T-helper 9 cell (primary cell): ENCODE measurements around the gene LRRC18.

ENCODE experiments used
- DNase-seq: peaks from one replicate; pipeline ENCODE4 v3.0.0-alpha.2; 2020

LRRC18 gene

DNA sequence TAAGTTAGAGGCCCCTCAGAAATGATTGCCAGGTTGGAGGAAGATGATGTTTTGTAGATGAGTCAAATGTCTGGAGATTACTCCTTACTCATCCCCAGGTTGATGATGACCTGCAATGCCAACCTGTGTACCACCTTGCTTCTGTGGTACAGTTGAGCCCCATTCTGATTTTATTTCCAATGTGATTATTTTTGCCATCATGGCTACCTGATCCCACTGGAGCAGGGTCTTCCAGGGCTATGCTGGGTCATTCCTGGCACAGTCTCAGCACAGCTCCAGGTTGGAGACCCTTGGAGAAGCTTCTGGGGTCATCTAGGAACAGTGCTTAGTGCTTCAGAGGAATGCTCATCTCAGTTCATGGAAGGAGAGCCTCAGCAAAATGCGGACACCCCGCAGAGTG is 34.3 kb downstream of the LRRC18 start:
- no peak for DNase-seq

DNA sequence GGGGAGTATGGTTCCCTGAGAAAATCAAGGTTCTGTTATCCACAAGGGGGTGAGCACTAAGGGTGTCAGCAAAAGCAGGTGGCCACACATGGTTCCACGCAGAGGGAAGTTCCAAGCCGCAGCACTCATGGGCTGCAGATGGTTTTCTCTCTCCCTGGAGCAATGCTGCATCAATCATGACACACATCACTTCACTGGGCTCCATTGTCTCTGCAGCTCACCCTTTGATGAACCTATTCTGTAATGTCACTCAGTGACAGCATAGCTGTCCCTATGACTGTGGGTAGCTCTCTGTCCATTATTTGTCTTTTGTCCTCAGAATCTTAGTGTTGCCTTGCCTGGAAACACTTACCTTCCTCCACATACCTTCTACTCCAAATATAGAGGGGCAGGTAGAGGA is 34.8 kb downstream of the LRRC18 start:
- no peak for DNase-seq

- no peak for DNase-seq
These were observed 36.5 kb downstream of the LRRC18 start for GRCh38 chr10:48903151-48903550.

DNA sequence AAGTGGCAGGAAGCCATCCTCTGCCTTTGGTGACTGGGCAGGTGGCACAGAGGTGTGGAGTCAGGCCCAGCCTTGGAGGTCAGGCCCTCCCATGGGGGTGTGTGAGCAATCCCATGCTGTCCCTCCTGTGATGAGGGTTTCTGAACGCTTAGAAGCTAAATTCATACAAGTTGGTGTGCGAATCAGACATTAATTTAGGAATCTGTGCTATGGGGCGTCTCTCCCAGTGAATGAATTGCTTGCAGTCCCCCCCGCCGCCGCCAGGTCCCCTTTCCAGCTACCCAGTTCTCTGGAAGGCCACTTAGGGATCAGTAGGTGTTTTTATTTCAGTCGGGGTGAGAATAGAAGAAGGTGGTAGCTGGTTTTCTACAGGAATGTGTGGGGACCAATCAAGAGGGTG is 37.5 kb downstream of the LRRC18 start:
- DNase-seq: no peak

DNA sequence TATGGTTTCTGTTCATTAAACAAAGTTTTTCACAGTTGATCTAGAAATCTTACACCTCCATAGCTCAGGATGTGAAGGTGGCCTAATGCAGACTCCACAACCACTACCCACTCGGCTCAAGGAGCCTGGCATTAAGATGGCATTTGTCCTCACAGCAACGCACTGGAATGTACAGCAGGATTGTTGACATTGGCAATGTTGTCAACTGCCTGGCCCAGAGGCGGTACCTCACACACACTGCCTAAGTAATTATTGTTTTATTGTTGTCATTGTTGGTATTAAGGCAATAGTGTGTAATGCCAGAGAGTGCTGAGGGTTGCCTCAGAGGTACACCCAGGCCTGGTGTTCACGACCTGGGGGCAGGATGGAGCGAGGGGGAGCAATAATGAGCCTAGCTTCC is 38.3 kb downstream of the LRRC18 start:
- no peak for DNase-seq

GRCh38 chr10:48900371-48900801 is 39.3 kb downstream of the LRRC18 start:
- no peak for DNase-seq

- no peak for DNase-seq
These were observed 39.9 kb downstream of the LRRC18 start for GRCh38 chr10:48899781-48900180.

- no peak for DNase-seq
These were observed 41.2 kb downstream of the LRRC18 start for GRCh38 chr10:48898426-48898825.

GRCh38 chr10:48897441-48897790 is 42.2 kb downstream of the LRRC18 start:
- DNase-seq: no peak

DNA sequence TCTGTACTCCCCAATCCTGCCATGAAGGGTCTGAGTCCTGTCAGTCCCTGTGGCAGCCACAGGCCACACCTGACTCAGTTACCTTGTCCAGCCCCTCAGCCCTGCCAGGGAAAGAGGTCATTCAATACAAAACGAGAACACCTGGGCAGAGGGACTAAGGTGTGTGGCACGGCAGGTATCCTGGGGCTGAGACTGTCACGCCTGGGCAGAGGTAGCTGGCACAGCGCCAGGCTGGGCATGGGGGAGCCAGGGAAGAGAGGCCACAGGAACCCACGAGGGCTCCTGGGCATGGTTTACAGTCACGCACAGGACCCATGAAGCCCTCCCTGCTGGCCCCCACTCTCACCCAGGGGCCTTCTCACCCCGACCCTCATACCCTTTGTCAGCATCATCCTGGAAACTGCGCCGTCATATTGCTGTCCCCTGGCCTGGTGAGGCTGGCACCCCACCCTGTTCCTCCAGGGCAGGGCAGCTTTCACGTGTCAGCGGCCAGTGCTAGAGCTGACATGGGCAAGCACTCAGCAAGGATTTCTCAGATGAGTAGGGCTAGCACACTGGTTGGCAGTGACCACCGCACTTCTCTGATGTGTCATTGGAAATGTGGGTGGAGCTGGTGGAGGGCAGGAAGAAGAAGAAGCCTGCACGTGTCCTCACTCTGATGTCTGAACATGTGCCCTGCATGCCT is 42.7 kb downstream of the LRRC18 start:
- no peak for DNase-seq

DNA sequence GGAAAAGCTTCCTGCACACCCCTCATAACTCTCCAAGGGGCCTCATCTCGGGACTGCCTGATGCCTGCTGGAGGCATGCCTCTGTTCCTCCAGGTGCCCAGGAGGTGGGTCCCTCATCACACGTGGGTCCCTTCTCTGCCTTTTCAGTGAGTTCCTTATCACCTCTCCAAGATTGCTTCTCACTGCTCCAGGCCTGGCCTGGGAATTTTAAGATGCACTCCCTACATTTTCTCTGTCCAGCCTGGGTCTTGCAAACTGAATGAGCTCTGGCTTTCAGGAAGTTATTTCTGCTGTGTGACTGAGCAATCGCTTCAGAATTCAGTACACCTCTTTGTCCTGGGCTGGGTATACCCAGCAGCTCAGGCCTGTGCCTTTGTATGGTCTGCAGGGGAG is 43.8 kb downstream of the LRRC18 start:
- DNase-seq: no peak

DNA sequence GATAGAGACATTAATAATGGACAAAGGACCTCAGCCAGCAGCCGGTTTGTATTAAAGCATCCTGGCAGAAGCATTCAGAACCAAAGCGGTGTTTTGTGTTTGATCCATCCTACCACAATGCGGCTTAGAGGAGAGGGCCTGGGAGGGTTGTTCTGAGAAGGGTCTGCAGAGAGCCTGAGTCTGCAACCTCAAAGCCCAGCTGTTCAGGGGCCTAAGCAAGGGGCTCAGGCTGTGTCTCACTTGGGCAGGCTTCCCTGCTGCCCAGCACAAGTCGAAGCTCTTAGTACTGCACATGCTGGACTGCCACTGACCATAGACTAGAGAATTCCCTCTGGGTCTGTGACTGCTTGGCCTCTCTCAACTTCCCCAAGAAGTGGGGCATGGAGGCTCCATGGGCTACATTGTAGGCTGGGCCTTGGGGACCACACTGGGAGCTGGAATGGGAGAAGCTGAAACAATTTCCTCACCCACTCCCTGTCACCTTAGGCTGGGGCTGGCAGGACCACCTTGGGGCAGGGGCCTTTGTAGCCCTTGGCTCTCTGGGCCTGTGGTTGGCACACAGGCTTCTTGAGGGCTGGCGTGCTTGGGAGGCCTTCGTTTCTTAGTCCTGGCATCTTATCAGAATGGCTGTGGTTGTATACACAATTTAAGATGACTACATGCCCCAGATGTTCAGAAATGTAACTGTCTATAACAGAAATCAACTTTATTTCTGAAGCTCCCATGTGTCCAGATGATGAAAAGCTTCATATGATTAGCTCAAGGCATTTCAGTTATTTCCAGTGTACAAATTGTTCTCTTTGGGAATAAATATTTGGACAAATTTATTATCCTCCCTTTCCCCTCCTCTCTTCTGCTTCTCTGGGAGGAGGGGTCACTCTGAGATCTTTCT is 44.5 kb downstream of the LRRC18 start:
- DNase-seq: no peak

DNA sequence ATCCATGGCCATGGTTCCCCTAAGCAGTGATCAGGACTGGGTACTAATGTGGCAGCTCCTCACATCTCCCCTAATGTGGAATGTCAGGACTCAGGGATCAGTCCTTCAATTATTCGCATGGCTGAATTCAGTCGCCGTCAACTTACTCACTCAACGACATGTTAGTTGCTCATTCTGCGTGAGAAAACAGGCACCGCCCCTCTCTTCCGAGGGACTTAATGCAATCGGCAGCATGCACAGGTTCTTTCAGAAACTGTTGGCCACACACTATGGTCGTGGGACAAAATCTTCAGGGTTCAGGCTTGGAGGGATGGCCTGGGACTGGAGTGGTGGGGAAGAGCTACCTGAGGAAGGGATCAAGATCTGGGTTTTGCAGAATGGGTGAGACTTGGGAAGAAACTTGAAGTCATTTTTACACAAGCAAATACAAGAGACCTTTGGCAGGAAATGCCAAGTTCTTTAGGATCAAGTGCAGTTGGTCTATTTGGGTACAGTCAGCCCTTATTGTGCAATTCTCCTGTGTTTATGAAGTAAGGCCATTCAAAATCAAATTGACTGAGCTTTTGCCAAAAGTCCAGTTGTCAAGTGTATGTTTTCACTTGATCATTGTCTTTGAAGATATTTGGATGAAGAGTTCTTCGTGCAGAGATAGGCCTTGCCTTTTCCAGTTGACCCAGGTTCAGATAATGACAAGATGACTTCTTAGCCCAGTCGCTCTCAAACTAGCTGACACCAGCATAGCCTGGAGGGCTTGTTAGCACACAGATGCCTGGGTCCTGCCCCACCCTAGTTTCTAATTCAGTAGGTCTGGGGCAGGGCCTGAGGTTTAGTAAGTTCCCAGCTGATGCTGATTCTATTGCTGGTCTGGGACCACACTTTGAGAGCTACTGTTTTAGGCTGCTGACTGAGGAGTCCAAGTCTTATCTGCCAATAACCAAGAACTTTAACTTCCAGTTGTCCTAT is 48.5 kb downstream of the LRRC18 start:
- no peak for DNase-seq

GRCh38 chr10:48887982-48888381 is 51.7 kb downstream of the LRRC18 start:
- no peak for DNase-seq

DNA sequence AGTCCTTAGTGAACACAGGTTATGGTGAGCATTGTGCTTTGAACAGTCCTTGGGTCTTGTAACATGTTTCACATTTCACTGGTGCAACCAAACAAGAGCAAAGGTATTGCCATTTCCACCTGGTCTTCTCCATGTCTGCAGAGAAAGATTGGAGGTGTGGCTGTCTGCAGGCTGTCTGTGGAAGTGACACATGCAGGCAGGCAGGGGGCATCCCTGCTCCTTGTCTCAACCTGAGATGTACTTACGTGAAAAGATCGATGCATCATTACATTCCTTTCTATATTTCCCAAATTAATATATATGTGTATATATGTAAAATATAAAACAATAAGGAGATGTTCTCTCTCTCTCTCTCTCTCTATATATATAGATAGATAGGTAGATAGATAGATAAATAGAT is 54.3 kb downstream of the LRRC18 start:
- DNase-seq: no peak

DNA sequence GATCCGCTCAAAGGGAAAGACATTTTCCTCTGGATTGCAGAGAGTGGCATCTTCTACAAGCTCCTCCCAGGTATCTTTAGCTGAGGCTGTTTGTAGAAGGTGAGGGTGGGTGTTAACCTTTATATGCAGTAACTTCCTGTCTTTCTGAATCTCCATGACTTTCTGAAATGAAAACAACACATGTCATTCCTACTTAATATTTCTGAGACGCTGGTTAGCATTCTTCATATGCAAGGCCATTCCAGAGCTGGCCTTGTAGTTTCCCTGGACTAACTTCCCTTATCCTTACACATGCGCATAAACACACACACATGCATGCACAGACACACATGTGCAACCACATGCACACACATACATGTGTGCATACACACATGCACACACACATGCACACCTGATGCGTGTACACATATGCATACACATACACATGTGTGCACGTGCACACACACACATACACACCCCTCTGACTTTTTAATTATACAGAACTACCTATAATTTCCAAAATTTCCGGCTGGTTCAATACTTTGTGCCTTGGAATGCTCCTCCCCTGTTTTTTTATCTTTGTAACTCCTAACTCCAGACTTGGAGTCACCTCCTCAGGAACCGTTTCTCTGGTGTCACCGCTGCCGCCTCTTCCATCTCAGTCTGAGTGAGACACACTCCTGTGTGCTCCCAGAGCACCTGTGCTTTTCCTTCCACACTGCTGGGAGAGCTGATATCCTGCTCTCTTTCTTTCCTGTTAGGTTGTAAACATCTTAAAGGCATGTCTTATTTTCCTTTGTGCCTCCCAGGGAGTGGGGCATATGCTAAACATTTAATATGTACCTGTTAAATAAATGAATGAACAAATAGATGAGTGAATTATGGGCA is 55.2 kb downstream of the LRRC18 start:
- no peak for DNase-seq

GRCh38 chr10:48883701-48884100 is 55.9 kb downstream of the LRRC18 start:
- no peak for DNase-seq

GRCh38 chr10:48882881-48883280 is 56.8 kb downstream of the LRRC18 start:
- DNase-seq: no peak

- no peak for DNase-seq
These were observed 57.7 kb downstream of the LRRC18 start for GRCh38 chr10:48881937-48882336.

- no peak for DNase-seq
These were observed 59.5 kb downstream of the LRRC18 start for GRCh38 chr10:48880016-48880705.

DNA sequence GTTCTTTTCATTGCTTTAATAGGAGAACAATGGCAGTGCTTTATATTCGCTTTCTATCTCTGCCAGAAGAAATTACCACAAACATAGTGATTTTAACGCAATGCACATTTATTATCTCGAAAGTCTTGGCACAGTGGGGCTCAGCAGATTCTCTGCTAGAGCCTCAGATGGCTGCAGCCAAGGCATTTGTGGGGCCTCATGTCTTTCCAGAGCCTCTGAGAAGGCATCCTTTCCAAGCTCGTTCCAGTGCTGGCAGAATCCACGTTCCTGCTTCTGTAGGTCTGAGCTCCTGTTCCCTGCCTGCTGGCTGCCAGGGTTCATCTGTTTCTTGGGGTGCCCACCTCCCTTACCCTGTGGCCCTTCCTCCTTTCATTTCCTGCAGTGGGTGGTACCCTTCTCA is 60.2 kb downstream of the LRRC18 start:
- DNase-seq: no peak

- DNase-seq: no peak
These were observed 61.5 kb downstream of the LRRC18 start for GRCh38 chr10:48878091-48878490.
